Nephron progenitor cell (in vitro differentiated cells): ENCODE data around the gene LCK.
"Not testable (repeated sequence)": the region's sequence is repeated elsewhere in the genome, so short reads cannot be mapped to it uniquely, and the experiment has no call there.

Experiments used
- DNase-seq: peaks from one replicate; pipeline ENCODE4 v3.0.0; 2021
- H3K27ac Mint-ChIP-seq: 2 replicates; pipeline ENCODE4 v1.8.0; 2021; ENCODE audit warnings: mild to moderate bottlenecking, moderate library complexity, mixed read lengths
- H3K27me3 Mint-ChIP-seq: 2 replicates; pipeline ENCODE4 v1.8.0; 2021; ENCODE audit warnings: mild to moderate bottlenecking, low read depth, mixed read lengths; ENCODE audit not compliant: poor library complexity
- H3K36me3 Mint-ChIP-seq: 2 replicates; pipeline ENCODE4 v1.8.0; 2021; ENCODE audit warnings: low read depth, mixed read lengths
- H3K4me1 Mint-ChIP-seq: 2 replicates; pipeline ENCODE4 v1.8.0; 2021; ENCODE audit warnings: mixed read lengths
- H3K4me3 Mint-ChIP-seq: 2 replicates; pipeline ENCODE4 v1.8.0; 2021; ENCODE audit warnings: mild to moderate bottlenecking, moderate library complexity, mixed read lengths
- H3K9me3 Mint-ChIP-seq: 2 replicates; pipeline ENCODE4 v1.8.0; 2021; ENCODE audit warnings: mild to moderate bottlenecking, moderate library complexity, mixed read lengths
- CTCF ChIP-seq: fragments of 200-600 bp; sonication (generic); IDR thresholded peaks from 2 replicates; pipeline ENCODE4 v1.5.0; 2021; ENCODE audit warnings: antibody characterized with exemption

LCK gene

GRCh38 chr1:32274646-32275340, 23.7 kb downstream of the LCK start:
- Mint-ChIP-seq H3K27ac (peak overlapping the region; percentile 36), H3K36me3 (no peaks in the 10 kb centered on the region), H3K4me1 (peaks cover 23% of the 10 kb centered on the region)

GRCh38 chr1:32275424-32275823, 24.4 kb downstream of the LCK start:
- Mint-ChIP-seq H3K4me3 (no peak overlapping the region), H3K9me3 (no peaks in the 10 kb centered on the region), H3K27ac (no peak overlapping the region), H3K36me3 (no peaks in the 10 kb centered on the region), H3K27me3 (peaks cover 16% of the 10 kb centered on the region), H3K4me1 (peaks cover 23% of the 10 kb centered on the region)
- no peak for DNase-seq
- no peak for TF ChIP-seq CTCF

More at GRCh38 chr1:32274646-32275340, 23.7 kb downstream of the LCK start:
- Mint-ChIP-seq H3K27me3 (peaks cover 16% of the 10 kb centered on the region), H3K9me3 (no peaks in the 10 kb centered on the region), H3K4me3 (no peak overlapping the region)
- DNase-seq = no peak
- no peak for TF ChIP-seq CTCF

- H3K27ac Mint-ChIP-seq = no peak overlapping the region
- no peak for TF ChIP-seq CTCF
- no peak for DNase-seq
- peaks cover 23% of the 10 kb centered on the region for H3K4me1 Mint-ChIP-seq
- no peaks in the 10 kb centered on the region for H3K9me3 Mint-ChIP-seq
- H3K4me3 Mint-ChIP-seq = no peak overlapping the region
- H3K36me3 Mint-ChIP-seq = no peaks in the 10 kb centered on the region
- peaks cover 16% of the 10 kb centered on the region for H3K27me3 Mint-ChIP-seq
Measured at GRCh38 chr1:32276032-32276782, 25.1 kb downstream of the LCK start.

- H3K9me3 Mint-ChIP-seq, H3K27ac Mint-ChIP-seq, H3K4me1 Mint-ChIP-seq, H3K4me3 Mint-ChIP-seq, H3K27me3 Mint-ChIP-seq, DNase-seq, H3K36me3 Mint-ChIP-seq: not testable (repeated sequence)
Measured at GRCh38 chr1:32284777-32285176, 33.7 kb downstream of the LCK start.

- no peak for TF ChIP-seq CTCF
- no peaks in the 10 kb centered on the region for H3K36me3 Mint-ChIP-seq
- no peaks in the 10 kb centered on the region for H3K9me3 Mint-ChIP-seq
Measured at GRCh38 chr1:32285658-32286057, 34.6 kb downstream of the LCK start.

GRCh38 chr1:32286763-32287162, 35.7 kb downstream of the LCK start:
- peak overlapping the region; percentile 47 for H3K27ac Mint-ChIP-seq
- H3K36me3 Mint-ChIP-seq = no peaks in the 10 kb centered on the region
- H3K4me3 Mint-ChIP-seq = no peak overlapping the region
- no peaks in the 10 kb centered on the region for H3K9me3 Mint-ChIP-seq
- DNase-seq = no peak
- H3K4me1 Mint-ChIP-seq = peaks cover 10% of the 10 kb centered on the region
- H3K27me3 Mint-ChIP-seq = peaks cover 6% of the 10 kb centered on the region
- no peak for TF ChIP-seq CTCF

More at GRCh38 chr1:32285658-32286057, 34.6 kb downstream of the LCK start:
- no peak overlapping the region for H3K27ac Mint-ChIP-seq
- no peak overlapping the region for H3K4me3 Mint-ChIP-seq
- no peak for DNase-seq
- peaks cover 6% of the 10 kb centered on the region for H3K27me3 Mint-ChIP-seq
- peaks cover 5% of the 10 kb centered on the region for H3K4me1 Mint-ChIP-seq
